D721Med (cell line): ENCODE measurements around the gene CCDC27.
"Not testable (repeated sequence)": the region's sequence is repeated elsewhere in the genome, so short reads cannot be mapped to it uniquely, and the experiment has no call there.

ENCODE experiments used
- DNase-seq: peaks from one replicate; pipeline ENCODE4 v3.0.0; 2011; ENCODE audit warnings: low spot score; ENCODE audit not compliant: insufficient read length
- FAIRE-seq: peaks from 2 replicates; lab custom pipeline; 2011; peaks lifted over from hg19 to GRCh38; lab: Jason Lieb, UNC
- CTCF ChIP-seq: IDR thresholded peaks from 2 replicates; pipeline ENCODE4 v1.5.1; 2012; ENCODE audit warnings: mild to moderate bottlenecking, control low read depth; ENCODE audit not compliant: insufficient read depth; ENCODE audit errors: missing control alignments

Gene CCDC27

DNA sequence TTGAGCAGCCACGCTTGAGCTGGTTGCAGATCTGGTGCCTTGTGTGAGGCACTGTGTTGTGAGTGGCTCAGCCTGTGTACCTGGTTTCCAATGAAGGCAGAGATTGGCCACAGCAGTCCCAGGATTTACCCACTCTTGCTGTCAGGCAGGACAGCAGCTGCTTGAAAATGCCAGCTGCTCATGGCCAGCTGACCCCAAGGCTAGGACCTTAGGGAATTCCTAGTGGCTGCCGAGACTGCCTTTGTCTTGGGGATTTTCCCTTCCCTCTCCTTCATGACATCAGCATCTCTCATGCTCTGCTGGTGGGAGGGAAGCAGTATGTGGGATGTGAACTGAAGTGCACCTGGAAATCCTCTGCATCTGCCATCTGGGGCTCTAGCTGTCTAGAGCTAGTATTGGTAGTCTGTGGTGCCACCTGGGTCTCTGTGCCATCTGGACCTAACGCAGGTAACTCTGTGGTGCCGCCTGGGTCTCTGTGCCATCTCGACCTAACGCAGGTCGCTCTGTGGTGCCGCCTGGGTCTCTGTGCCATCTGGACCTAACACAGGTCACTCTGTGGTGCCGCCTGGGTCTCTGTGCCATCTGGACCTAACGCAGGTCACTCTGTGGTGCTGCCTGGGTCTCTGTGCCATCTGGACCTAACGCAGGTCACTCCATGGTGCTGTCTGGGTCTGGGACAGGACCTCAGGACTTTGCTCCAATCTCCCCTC lies 47.9 kb downstream of the CCDC27 start:
- no peak for FAIRE-seq
- no peak for DNase-seq
- TF ChIP-seq CTCF, result no peak

GRCh38 chr1:3800795-3801194 lies 48.5 kb downstream of the CCDC27 start:
- not testable (repeated sequence) for DNase-seq, FAIRE-seq

DNA sequence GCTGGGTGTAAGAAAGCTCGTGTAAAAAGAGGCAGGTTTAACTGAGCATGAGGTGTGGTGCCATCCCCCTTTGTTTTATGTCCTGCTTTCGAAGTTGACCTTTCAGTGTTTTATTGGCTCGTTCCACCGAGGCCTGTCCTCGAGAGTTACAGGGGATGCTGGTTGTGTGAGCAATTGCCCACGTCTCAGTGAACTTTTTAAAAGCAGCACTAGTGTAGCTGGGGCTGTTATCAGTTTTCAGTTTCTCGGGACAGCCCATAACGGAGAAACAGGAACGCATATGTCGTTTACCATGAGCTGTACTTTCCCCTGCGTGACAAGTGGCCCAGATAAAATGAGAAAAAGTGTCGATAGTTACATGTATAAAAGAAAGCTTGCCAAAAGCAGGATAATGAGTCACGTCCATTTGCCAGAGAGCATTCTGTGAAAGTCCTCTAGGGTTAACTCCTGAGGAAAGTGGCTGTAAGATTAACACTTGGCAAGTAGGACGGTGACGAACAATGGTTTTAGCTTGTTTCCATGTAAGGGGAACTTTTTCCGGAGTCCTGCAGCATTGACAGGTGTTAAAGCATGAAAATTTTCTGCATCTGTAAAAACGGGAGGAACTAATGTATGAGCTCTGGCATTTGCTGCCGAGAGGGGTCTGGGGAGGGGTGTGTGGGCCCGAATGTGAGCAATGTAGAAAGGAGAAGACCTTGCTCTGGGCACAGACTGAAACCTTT lies 51.8 kb downstream of the CCDC27 start:
- no peak for TF ChIP-seq CTCF
- DNase-seq, result no peak
- no peak for FAIRE-seq

DNA sequence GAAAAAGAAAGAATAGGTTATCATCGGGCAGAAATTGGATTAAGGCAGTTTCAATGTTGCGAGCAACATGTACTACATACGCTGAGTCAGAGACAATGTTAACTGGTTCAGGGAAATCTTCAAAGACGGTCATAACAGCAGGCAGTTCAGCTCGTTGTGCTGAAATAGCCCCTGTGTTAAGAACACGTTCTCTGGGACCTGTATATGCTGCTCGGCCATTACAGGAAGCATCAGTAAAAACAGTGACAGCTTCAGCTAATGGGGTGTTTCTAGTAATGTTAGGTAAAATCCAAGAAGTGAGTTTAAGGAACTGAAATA lies 52.3 kb downstream of the CCDC27 start:
- not testable (repeated sequence) for FAIRE-seq, DNase-seq

GRCh38 chr1:3805038-3805437 lies 52.8 kb downstream of the CCDC27 start:
- no peak for FAIRE-seq
- no peak for DNase-seq
- TF ChIP-seq CTCF, result no peak

- TF ChIP-seq CTCF, result no peak
- no peak for DNase-seq
- no peak for FAIRE-seq
Measured at GRCh38 chr1:3807769-3808168, 55.5 kb downstream of the CCDC27 start.

- no peak for DNase-seq
- no peak for FAIRE-seq
- no peak for TF ChIP-seq CTCF
Measured at GRCh38 chr1:3809680-3810079, 57.4 kb downstream of the CCDC27 start.

DNA sequence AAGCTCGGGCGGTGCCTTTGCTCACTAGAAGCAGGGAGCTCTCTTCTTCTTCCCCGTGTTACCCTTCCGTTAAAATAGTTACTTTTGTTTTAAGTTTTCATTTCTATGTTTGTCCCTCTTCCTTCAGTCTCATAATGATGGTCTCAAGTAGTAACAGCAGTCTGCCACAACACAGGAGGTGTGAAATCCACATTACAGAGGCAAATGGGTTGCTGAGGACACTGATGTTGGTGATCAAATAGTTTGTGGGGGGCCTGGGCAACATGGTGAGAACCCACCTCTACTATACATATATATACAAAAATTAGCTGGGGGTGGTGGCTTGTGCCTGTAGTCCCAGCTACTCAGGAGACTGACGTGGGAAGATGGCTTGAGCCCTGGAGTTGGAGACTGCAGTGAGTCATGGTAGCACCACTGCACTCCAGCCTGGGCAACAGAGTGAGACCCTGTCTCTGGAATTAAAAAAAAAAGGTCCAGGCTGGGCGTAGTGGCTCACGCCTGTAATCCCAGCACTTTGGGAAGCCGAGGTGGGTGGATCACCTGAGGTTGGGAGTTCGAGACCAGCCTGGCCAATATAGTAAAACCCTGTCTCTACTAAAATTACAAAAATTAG lies 58.0 kb downstream of the CCDC27 start:
- not testable (repeated sequence) for FAIRE-seq

More for the DNA sequence above, 58.0 kb downstream of the CCDC27 start:
- DNase-seq, result not testable (repeated sequence)
